Activated naive CD4-positive, alpha-beta T cell treated with anti-CD3 and anti-CD28 coated beads, Interleukin-2, amount 50 U/mL, for 72 hours (primary cell): ENCODE measurements around the gene TRAPPC5. TPM values are rescaled to one million over a fixed set of nuclear protein-coding genes. Genes with fewer than 3 reads are reported as not detected.

Experiments
- ATAC-seq, 2 donors: fragments of 150-1000 bp; cut with Tn5 transposase; 2 replicates each; pipeline ENCODE4 v1.10.0; 2021; ENCODE audit warnings: mild to moderate bottlenecking in 2 of 2, moderate library complexity in 2 of 2
- DNase-seq, 2 donors: peaks; one replicate each; pipeline ENCODE4 v3.0.0; 2021 to 2022; ENCODE audit warnings: low spot score in 2 of 2
- H3K27ac Mint-ChIP-seq, 2 donors: one replicate each; pipeline ENCODE4 v1.8.0; 2022; ENCODE audit warnings: mild to moderate bottlenecking in 2 of 2, mixed read lengths in 2 of 2
- H3K36me3 Mint-ChIP-seq, 2 donors: one replicate each; pipeline ENCODE4 v1.8.0; 2022; ENCODE audit warnings: mixed read lengths in 2 of 2
- H3K9me3 Mint-ChIP-seq, 2 donors: one replicate each; pipeline ENCODE4 v1.8.0; 2022; ENCODE audit warnings: mixed read lengths in 2 of 2
- total RNA-seq, 2 donors: library from RNA; stranded (reverse); gene quantifications; one replicate each; pipeline ENCODE4 v1.2.3, GENCODE V29; 2022

The TRAPPC5 gene
- total RNA-seq, 2 donors from 2014 or later: 58.9 to 84.4 TPM

DNA sequence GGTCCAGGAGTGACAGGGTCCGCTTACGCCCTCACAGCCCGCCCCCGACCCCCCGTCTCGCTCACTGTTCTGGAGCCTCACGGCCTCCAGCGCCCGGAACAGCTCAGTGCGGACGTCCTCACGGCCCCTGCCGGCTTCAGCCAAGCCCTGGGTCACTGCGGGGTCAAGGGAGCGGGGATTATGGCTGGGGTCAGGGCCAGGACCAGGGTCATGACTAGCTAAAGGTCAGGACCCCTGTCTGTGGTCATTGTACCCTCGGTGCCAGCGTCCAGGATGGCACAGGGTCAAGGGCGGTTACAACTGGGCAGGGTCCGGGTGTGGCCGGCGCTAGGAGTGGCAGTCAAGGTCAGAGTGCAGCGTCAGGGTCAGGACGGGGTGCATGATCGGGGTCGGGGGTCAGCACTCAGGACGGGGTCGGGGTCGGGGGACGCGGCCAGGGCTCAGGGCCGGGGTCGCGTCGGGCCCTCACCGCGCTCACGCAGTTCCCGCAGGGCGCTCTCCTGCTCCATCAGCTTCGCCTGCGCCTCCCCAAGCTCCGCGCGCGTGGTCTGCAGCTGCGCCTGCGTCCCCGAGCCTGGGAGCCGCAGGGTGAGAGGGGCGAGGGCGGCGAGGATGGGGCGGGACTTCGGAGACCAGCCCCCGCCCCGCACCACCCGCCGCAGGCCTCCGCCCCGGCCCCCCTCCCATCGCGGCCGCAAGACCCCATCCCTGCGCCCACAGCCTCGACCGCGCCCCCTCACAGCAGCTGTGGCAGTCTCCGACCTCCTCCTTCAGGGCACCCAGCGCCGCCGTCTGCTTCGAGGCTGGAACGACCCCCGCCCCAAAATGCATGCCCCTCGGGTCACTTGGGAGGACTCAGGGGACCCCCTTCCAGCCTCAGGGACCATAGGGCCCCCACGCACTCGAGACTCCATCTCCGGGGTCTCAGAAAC is 49.9 kb downstream of the TRAPPC5 start:
- Mint-ChIP-seq H3K9me3 (no peaks in the 10 kb centered on the region), H3K36me3 (peaks cover 0 to 5% of the 10 kb centered on the region in 2 donors), H3K27ac (no peak overlapping the region)
- DNase-seq (no peak), ATAC-seq (no peak)

DNA sequence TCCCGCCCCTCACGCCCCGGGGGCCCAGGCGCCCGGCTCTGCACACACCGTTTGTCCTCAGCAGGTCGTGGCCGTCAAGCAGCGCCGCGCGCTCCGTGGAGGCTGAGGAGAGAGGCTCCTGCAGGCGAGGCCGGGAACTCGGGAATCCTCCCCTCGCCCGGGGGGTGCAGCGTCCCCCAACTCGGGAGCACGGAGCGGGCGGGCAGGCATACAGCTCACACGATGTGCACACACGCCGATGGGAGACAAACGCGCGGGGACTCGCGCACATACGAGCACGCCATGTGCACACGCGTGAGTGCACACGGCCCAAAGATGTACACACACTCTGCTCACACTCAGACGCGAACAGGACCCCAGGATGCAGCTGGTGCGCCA is 50.6 kb downstream of the TRAPPC5 start:
- ATAC-seq (no peak), DNase-seq (no peak)
- Mint-ChIP-seq H3K36me3 (peaks cover 0 to 5% of the 10 kb centered on the region in 2 donors), H3K27ac (no peak overlapping the region), H3K9me3 (no peaks in the 10 kb centered on the region)

DNA sequence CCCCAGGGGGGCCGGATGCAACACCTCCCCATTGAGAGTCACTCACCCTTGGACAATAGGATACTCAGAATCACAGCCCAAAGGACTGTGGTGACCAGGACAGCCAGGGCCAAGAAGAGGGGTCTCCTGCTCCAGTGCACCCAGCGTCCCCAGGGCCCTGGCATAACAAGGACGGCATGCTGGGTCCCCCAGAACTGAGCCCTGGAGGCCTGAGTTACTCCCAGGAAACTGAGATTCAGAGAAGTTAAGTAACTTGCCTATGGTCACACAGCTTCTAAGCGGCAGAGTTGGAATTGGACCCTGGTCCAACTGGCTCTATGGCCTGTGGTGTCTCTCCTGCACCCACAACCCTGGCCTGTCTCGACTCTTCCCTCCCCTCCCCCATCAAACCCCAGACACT is 51.0 kb downstream of the TRAPPC5 start:
- no peak for DNase-seq
- Mint-ChIP-seq H3K36me3 (peaks cover 0 to 5% of the 10 kb centered on the region in 2 donors), H3K9me3 (no peaks in the 10 kb centered on the region), H3K27ac (no peak overlapping the region)
- no peak for ATAC-seq

DNA sequence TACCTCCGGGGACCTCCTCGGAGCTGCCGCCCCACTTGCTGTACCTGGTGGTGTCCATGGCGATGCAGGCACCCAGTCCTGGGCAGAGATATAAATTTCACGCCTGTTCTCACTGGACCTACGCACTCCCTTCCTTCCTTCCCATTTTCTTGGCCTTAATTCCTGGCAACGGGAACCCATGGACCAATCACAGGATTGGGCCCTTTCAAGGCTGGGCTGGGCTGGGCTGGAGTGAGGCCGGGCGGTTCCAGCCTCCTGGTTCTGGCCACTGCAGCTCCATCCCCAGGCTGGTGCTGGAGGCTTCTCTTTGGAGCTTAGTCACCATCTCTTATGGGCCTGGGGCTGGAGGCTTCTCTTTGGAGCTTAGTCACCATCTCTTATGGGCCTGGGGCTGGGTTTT is 51.4 kb downstream of the TRAPPC5 start, which contains the start of gene CLEC4G:
Gene CLEC4G (minus strand): TSS at position 66 of the 400 bp plus-strand sequence. CDS start 8 bp downstream, at position 58.
- no peaks in the 10 kb centered on the region for H3K9me3 Mint-ChIP-seq
- no peak for ATAC-seq
- no peak for DNase-seq
- peaks cover 0 to 5% of the 10 kb centered on the region in 2 donors for H3K36me3 Mint-ChIP-seq
- no peak within 1 kb of the TSS for H3K27ac Mint-ChIP-seq

DNA sequence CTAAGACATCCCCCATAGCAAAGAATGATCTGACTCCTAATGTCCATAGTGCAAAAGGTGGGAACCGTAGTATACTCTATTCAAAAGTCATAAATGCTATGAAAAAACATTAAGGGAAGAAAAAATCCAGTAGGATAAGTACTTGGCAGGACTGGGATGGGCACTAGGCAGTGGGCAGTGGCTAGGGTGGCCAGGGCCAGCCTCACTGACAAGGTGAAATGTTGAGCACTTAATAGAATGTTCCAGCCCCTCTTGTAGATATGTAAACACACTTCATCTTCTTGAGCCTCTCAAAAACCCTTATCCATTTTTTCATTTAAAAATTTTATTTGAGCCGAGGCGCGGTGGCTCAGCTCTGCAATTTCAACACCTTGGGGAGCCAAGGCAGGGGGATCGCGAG is 52.7 kb downstream of the TRAPPC5 start:
- no peaks in the 10 kb centered on the region for H3K36me3 Mint-ChIP-seq
- H3K9me3 Mint-ChIP-seq: no peaks in the 10 kb centered on the region
- ATAC-seq: no peak
- DNase-seq: no peak
- no peak overlapping the region for H3K27ac Mint-ChIP-seq

DNA sequence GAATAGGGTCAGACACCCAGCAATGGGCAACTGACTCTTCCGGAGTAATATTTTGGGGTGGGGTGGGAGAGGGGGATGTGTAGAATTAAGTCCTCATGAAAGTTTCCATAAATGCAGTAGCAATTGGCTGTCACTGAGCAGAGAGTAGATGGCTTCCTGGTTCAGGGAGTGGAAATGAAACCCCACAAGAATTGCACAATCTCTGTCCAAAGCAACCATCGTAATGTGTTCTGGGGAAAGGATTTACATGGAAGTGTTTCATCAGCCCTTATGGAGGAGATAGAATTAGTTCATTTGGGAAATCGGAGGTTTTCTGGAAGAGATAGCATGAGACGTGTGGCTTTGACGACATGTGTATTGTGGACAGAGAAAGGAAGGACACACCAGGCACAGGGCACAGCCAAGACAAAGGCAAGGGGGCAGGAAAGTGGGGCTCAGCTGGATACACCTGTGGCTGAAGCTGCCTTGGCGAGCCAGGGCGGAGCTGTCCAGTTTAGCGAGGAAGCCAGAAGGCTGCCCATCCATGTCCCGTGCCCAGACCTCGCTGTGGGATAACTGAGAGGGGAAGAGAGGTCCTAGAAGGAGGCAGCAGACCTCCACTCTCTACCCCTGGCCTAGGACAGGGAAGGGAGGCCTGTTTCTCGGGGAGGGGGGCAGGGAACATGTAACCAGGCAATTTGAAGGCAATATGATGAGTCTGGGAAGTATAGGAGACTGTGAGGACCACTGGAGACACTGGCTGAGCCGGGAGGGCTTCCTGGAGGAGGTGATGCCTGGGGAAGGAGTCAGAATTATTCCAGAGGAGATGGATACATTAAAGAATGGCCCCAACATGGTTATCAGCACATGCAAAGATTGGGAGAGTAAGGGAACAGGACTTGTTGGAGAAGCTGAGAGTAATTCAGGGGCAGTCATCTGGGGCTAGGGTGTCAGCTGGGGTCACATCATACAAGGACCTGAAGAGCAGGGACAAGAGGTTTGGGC is 53.9 kb downstream of the TRAPPC5 start:
- Mint-ChIP-seq H3K9me3 (no peaks in the 10 kb centered on the region), H3K27ac (no peak overlapping the region), H3K36me3 (no peaks in the 10 kb centered on the region)
- DNase-seq (no peak), ATAC-seq (no peak)

DNA sequence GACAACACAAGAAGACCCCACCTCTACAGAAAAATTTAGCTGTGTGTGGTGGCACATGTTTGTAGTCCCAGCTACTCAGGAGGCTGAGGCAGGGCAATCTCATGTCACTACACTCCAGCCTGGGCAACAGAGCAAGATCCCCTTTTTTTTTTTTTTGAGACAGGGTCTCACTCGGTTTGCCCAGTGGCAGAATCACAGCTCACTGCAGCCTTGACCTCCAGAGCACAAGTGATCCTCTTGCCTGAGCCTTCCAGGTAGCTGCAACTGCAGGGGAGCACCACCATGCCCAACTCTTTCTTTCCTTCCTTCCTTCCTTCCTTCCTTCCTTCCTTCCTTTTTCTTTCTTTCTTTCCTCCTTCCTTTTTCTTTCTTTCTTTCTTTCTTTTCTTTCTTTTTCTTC is 55.5 kb downstream of the TRAPPC5 start:
- no peaks in the 10 kb centered on the region for H3K9me3 Mint-ChIP-seq
- no peak for ATAC-seq
- no peak for DNase-seq
- H3K27ac Mint-ChIP-seq: no peak overlapping the region
- no peaks in the 10 kb centered on the region for H3K36me3 Mint-ChIP-seq

DNA sequence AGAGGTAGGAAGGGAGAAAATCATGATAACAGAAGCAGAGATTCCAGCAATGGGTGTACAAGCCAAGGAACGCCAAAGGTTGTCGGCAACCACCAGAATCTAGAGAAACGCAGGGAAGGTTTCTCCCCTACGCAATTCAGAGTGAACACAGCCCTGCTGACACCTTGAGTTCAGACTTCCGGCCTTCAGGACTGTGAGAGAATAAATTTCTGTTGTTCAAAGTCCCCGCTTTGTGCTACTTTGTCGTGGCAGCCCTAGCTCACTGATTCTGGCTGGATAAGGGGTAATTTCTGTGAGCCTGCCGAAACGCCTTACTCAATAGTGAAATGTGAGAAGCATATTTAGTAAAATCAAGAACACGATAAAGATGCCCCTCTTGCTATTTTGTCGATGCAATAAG is 56.6 kb downstream of the TRAPPC5 start:
- Mint-ChIP-seq H3K27ac (no peak overlapping the region), H3K9me3 (no peaks in the 10 kb centered on the region), H3K36me3 (no peaks in the 10 kb centered on the region)
- no peak for ATAC-seq
- no peak for DNase-seq

Other genes with a start within 250 kb of the TRAPPC5 start
- under 1 TPM; 0.27 to 0.74 TPM for gene PEX11G, start 191.8 kb upstream of the TRAPPC5 start, total RNA-seq
- 10 to 100 TPM in 1 of 2 donors, under 1 TPM in 1; 0.59 to 11.1 TPM for gene ZNF358, start 164.7 kb upstream of the TRAPPC5 start, total RNA-seq
- 10 to 100 TPM; 10.3 to 11.0 TPM for gene MCOLN1, start 158.2 kb upstream of the TRAPPC5 start, total RNA-seq
- 100 to 1,000 TPM; 102 to 138 TPM for gene PNPLA6, start 145.1 kb upstream of the TRAPPC5 start, total RNA-seq
- gene CAMSAP3, start 85.0 kb upstream of the TRAPPC5 start, total RNA-seq: under 1 TPM; 0.07 to 0.80 TPM
- 10 to 100 TPM; 46.4 to 65.6 TPM for gene XAB2, start 51.3 kb upstream of the TRAPPC5 start, total RNA-seq
- 100 to 1,000 TPM; 101 to 108 TPM for gene PET100, start 51.0 kb upstream of the TRAPPC5 start, total RNA-seq
- gene PCP2, start 47.1 kb upstream of the TRAPPC5 start, total RNA-seq: 1 to 10 TPM; 1.8 to 4.2 TPM
- gene STXBP2, start 43.7 kb upstream of the TRAPPC5 start, total RNA-seq: 100 to 1,000 TPM; 103 to 111 TPM
- not detected for gene RETN, start 11.8 kb upstream of the TRAPPC5 start, total RNA-seq
- not detected for gene MCEMP1, start 3.7 kb upstream of the TRAPPC5 start, total RNA-seq
- gene FCER2, start 21.3 kb downstream of the TRAPPC5 start, total RNA-seq: under 1 TPM; 0.56 to 0.57 TPM
- gene CLEC4G, start 51.3 kb downstream of the TRAPPC5 start, total RNA-seq: not detected
- not detected for gene CD209, start 66.7 kb downstream of the TRAPPC5 start, total RNA-seq
- not detected for gene CLEC4M, start 82.4 kb downstream of the TRAPPC5 start, total RNA-seq
- 1 to 10 TPM; 4.6 to 7.8 TPM for gene EVI5L, start 149.4 kb downstream of the TRAPPC5 start, total RNA-seq
- under 1 TPM; 0.20 to 0.97 TPM for gene PRR36, start 193.6 kb downstream of the TRAPPC5 start, total RNA-seq
- not detected for gene LRRC8E, start 207.7 kb downstream of the TRAPPC5 start, total RNA-seq
- gene MAP2K7, start 223.0 kb downstream of the TRAPPC5 start, total RNA-seq: 10 to 100 TPM; 38.4 to 55.3 TPM
- 1 to 10 TPM; 3.3 to 5.8 TPM for gene TGFBR3L, start 234.0 kb downstream of the TRAPPC5 start, total RNA-seq
- gene SNAPC2, start 239.5 kb downstream of the TRAPPC5 start, total RNA-seq: 10 to 100 TPM; 16.0 to 22.0 TPM
- under 1 TPM in 1 of 2 donors, not detected in 1; 0.78 TPM for gene CTXN1, start 245.3 kb downstream of the TRAPPC5 start, total RNA-seq